ENCODE results near the gene APEX2.
"Not testable (repeated sequence)": the region's sequence is repeated elsewhere in the genome, so short reads cannot be mapped to it uniquely, and the experiment has no call there.

The APEX2 gene, protein sequence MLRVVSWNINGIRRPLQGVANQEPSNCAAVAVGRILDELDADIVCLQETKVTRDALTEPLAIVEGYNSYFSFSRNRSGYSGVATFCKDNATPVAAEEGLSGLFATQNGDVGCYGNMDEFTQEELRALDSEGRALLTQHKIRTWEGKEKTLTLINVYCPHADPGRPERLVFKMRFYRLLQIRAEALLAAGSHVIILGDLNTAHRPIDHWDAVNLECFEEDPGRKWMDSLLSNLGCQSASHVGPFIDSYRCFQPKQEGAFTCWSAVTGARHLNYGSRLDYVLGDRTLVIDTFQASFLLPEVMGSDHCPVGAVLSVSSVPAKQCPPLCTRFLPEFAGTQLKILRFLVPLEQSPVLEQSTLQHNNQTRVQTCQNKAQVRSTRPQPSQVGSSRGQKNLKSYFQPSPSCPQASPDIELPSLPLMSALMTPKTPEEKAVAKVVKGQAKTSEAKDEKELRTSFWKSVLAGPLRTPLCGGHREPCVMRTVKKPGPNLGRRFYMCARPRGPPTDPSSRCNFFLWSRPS

GRCh38 chrX:54999717-55000598 lies at the start of gene APEX2:
APEX2 (plus strand) TSS chrX:55000363; CDS start chrX:55000423, 60 bp downstream.
- DNase-seq: peak; percentile 29 to 91 (median 82)

- peak in 1 of 14 donors; percentile 62 for DNase-seq
These were observed 49.3 kb upstream of the APEX2 start for GRCh38 chrX:54950730-54951375.

DNA sequence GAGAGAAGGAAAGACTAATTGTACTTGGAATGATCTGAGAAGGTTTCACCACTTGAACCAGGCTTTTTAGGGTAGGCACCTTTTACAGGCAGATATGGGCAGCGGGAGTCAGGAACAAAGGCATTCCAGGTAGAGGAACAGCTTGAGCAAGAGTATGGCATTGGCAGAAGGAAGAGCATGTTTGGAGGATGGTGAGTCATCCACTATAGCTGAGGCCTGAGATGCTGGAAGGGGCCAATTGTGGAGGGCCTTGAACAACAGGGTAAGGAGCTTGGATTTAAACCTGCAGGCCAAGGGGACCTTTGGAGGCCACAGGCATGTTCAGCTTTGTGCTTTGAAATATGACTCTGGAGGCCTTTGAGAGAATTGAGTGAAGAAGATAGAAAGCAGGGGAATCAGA lies 38.4 kb upstream of the APEX2 start:
- DNase-seq: no peak

- no peak for DNase-seq
These were observed 35.2 kb upstream of the APEX2 start for GRCh38 chrX:54964766-54965497.

DNA sequence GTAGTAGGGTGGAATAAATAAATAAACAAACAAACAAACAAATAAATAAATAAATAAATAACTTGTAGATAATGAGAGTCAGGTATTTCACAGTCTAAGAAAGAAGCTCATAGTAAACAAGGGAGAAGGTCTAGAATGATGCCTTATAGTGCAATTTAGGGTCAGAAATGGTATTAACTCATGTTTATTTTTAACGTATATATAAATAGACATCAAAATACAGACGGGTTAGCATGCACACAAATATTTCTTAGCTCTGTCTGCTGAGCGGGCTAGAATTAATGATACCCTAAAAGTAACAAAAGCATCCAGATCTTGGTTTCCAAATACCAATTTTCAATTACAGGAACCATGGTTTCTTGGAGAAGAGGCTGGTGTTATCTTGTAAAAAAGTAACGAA lies 22.8 kb upstream of the APEX2 start:
- no peak for DNase-seq

- no peak for DNase-seq
These were observed 21.7 kb upstream of the APEX2 start for GRCh38 chrX:54978448-54978847.

DNA sequence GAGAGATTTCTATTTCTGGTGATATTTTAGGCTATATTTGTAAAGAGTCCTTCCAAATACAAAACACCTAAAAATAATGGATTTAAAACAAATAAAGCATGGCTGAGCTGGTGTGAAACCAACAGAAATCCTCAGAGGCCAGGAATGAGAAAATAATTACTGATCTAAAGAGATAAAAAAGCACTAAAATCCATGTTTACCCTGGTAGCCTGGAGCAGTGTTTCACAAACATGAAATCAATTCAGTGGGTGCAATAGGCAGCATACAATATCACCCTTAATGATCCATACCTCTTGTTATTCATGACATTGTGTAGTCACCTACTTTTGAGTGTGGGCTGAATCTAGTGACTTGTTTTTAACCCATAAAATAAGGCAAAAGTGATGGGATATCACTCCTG lies 20.7 kb upstream of the APEX2 start:
- DNase-seq: no peak

- DNase-seq: no peak
These were observed 19.8 kb upstream of the APEX2 start for GRCh38 chrX:54980334-54980733.

- not testable (repeated sequence) for DNase-seq
These were observed 16.9 kb upstream of the APEX2 start for GRCh38 chrX:54983306-54983705.

DNA sequence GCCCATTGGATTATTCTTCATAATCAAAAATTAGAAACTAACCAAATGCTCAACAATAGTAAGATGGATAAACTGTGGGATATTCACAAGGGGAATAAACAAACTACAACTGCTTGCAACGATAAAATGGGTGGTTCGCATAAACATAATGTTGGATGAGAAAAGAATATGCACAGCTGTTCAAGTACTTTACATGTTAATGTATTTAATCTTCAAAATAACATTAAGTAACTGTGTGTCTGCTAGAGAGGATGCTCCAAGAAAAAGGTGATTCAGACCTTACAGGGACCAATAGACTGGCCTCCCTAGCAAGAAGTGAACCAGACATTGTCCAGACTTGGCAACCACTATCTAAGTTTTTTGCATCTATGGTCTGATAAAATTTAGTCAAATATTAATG lies 8.5 kb upstream of the APEX2 start:
- DNase-seq: no peak

GRCh38 chrX:54992911-54993622 lies 7.1 kb upstream of the APEX2 start:
- DNase-seq: no peak

GRCh38 chrX:54994099-54994498 lies 6.1 kb upstream of the APEX2 start, which contains the start of gene PFKFB1:
PFKFB1 (minus strand) TSS chrX:54994188; CDS start chrX:54994007, 181 bp downstream.
- DNase-seq: no peak

DNA sequence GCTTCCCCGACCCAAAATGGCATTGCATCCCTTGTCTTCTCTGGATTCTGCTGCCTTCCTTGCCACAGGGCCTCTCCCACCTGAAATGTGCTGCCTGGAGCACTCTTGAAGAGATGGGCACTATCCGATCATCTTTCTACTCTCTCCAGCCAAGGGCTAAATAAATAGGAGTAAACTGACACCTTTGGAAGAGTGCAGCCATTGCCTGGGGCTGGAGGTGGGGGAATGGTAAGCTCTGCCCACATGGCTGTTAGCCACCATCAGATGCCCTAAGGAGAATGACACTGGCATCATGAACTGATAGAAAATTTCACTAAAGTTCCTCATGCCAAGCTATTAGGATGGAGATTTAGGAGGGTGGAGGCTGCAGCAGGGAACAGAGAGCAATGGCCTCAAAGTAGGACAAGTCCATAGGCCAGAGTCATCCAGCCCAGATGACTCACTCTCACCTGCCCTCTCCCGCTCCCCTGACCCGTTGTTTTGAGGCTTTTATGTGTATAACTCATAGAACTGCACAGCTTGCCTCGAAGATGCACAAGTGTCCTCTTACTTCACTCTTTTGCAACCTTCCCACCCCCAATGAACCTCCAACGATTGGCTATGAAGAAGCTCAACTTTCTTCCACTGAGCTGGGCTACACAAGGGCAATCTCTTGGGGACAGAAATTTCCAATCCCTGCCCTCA lies 5.4 kb upstream of the APEX2 start:
- DNase-seq: no peak

DNA sequence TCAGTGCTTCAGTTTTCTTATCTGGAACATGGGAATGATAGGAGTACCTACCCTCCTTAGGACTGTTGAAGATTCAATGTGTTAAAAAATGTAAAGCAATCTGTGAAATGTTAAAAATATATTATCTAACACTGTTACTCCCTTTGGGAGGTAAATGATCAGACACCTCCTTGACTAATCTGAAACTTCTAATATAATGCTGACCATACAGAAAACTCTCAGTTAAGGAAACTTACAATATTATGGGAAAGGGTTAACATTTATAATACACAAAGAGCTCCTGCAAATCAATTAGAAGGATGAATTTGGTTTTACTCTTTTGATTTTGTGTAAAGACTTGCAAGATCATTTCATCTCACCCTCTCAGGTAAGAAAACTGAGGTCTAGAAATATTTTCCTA lies 4.5 kb upstream of the APEX2 start:
- DNase-seq: no peak

GRCh38 chrX:55004231-55004630 lies 4.1 kb downstream of the APEX2 start:
- DNase-seq: no peak

- no peak for DNase-seq
These were observed 5.1 kb downstream of the APEX2 start for GRCh38 chrX:55005256-55005655.

DNA sequence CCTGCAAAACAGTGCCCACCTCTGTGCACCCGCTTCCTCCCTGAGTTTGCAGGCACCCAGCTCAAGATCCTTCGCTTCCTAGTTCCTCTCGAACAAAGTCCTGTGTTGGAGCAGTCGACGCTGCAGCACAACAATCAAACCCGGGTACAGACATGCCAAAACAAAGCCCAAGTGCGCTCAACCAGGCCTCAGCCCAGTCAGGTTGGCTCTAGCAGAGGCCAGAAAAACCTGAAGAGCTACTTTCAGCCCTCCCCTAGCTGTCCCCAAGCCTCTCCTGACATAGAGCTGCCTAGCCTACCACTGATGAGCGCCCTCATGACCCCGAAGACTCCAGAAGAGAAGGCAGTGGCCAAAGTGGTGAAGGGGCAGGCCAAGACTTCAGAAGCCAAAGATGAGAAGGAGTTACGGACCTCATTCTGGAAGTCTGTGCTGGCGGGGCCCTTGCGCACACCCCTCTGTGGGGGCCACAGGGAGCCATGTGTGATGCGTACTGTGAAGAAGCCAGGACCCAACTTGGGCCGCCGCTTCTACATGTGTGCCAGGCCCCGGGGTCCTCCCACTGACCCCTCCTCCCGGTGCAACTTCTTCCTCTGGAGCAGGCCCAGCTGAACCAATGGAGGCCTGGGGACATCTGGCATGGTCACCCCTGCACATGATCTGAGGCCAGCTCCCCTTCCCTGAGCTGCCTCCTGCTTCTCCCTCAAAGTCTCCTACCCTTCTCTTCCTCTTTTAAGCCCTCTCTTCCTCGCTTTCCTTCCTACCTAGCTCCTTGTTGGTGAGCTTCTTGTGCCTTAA lies 6.9 kb downstream of the APEX2 start:
- DNase-seq: no peak

- DNase-seq: no peak
These were observed 7.5 kb downstream of the APEX2 start for GRCh38 chrX:55007656-55008055.

GRCh38 chrX:55008571-55009358 lies 8.6 kb downstream of the APEX2 start:
- DNase-seq: peak in 2 of 14 donors; percentile 1 to 2

Measured in C1 segment of cervical spinal cord (tissue), 14 donors.